Measurements from ENCODE around the gene SLC35A5. TPM values are rescaled to one million over a fixed set of nuclear protein-coding genes. Genes with fewer than 3 reads are reported as not detected.

The SLC35A5 gene
- total RNA-seq, 2 experiments from 2014 or later: 21.7 to 28.1 TPM

DNA sequence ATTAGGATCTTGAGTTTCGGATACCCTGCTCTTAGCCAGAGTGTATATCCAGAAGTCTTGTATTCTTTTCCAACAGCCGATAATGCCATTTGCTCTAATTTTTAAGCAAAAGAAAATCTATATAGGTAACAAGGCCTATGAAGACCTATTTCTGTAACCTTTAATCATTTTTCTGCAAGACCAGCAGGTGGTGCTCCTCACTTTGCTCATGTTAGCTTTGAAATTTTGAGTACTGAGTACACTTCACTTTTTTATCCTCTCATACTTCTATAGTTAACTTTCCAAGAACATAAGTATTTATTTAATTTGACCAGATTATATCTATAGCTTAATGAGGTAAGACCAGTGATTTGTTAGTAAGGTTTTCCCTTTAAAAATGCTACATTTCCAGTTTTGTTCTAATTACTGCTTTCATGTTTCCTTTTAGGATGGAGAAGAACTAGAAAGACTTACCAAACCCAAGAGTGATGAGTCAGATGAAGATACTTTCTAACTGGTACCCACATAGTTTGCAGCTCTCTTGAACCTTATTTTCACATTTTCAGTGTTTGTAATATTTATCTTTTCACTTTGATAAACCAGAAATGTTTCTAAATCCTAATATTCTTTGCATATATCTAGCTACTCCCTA, 20.5 kb downstream of the SLC35A5 start:
- H3K36me3 Mint-ChIP-seq (ENCODE audit: low read depth): peaks cover 37% of the 10 kb centered on the region
- no peak overlapping the region for H3K4me3 Mint-ChIP-seq
- no peaks in the 10 kb centered on the region for H3K27me3 Mint-ChIP-seq
- ChIA-PET CTCF (interaction anchor here (0.8 to 1.5 kb wide), 14 partner anchors 9 to 419 kb away, joined by 3 to 6 read pairs (median 4); no protein-coding TSS in a partner anchor), POLR2A (no interaction called here)
- H3K4me1 Mint-ChIP-seq: peaks cover 7% of the 10 kb centered on the region
- DNase-seq: peak; percentile 60
- H3K27ac Mint-ChIP-seq: no peak overlapping the region
- H3K9me3 Mint-ChIP-seq: no peaks in the 10 kb centered on the region

DNA sequence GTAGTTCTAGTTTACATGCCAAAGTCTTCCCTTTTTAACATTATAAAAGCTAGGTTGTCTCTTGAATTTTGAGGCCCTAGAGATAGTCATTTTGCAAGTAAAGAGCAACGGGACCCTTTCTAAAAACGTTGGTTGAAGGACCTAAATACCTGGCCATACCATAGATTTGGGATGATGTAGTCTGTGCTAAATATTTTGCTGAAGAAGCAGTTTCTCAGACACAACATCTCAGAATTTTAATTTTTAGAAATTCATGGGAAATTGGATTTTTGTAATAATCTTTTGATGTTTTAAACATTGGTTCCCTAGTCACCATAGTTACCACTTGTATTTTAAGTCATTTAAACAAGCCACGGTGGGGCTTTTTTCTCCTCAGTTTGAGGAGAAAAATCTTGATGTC, 21.3 kb downstream of the SLC35A5 start:
- ChIA-PET CTCF (interaction anchor here (1.0 to 1.5 kb wide), 8 partner anchors 9 to 418 kb away, joined by 3 to 5 read pairs (median 4); no protein-coding TSS in a partner anchor), POLR2A (no interaction called here)
- DNase-seq: no peak
- H3K9me3 Mint-ChIP-seq: no peaks in the 10 kb centered on the region
- peaks cover 13% of the 10 kb centered on the region for H3K4me1 Mint-ChIP-seq
- H3K27ac Mint-ChIP-seq: no peak overlapping the region
- H3K4me3 Mint-ChIP-seq: no peak overlapping the region
- H3K36me3 Mint-ChIP-seq (ENCODE audit: low read depth): peaks cover 42% of the 10 kb centered on the region
- no peaks in the 10 kb centered on the region for H3K27me3 Mint-ChIP-seq

DNA sequence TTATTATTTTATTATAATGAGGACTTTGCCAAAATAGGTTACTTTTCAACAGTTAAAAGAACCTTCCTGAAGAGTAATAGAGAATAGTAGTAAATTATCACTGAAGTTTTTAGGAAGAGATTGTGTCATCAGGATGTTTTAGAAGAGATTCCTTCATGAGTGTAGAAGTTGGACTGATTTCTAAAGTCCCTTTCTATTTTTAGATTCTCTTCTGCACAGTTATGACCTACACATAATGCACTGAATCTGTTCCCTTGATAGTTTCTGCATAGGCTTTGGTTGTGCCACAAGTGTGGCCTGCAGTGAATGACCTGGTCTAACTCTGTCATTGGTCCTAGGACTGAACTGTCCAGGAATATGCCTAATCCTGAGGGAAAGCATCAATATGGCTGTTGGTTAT, 23.9 kb downstream of the SLC35A5 start:
- POLR2A ChIA-PET: no interaction called here
- Mint-ChIP-seq H3K27me3 (no peaks in the 10 kb centered on the region), H3K4me3 (no peak overlapping the region), H3K27ac (no peak overlapping the region), H3K36me3 (ENCODE audit: low read depth) (peaks cover 58% of the 10 kb centered on the region), H3K9me3 (no peaks in the 10 kb centered on the region), H3K4me1 (peaks cover 13% of the 10 kb centered on the region)
- no peak for DNase-seq
- CTCF ChIA-PET: interaction anchor here (0.8 to 1.4 kb wide), 2 partner anchors 19 to 57 kb away, joined by 3 to 4 read pairs; no protein-coding TSS in a partner anchor

DNA sequence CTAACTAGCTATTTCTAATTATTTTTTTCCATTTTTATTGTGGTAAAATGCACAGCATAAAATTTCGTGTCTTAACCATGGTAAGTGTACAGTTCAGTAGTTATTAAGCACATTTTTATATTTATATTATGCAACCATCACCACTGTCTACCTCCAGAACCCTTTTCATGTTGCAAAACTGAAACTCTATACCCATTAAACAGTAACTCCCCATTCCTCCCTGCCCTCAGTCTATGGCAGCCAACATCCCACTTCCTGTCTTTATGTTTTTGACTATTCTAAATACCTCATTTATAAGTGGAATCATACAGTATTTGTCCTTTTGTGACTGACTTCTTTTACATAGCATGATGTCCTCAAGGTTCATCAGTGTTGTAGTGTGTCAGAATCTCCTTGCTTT, 25.5 kb downstream of the SLC35A5 start:
- H3K9me3 Mint-ChIP-seq: no peaks in the 10 kb centered on the region
- POLR2A ChIA-PET: no interaction called here
- H3K36me3 Mint-ChIP-seq (ENCODE audit: low read depth): peaks cover 58% of the 10 kb centered on the region
- H3K4me1 Mint-ChIP-seq: peaks cover 11% of the 10 kb centered on the region
- CTCF ChIA-PET: interaction anchor here (0.6 to 1.4 kb wide), 2 partner anchors 9 to 55 kb away, joined by 4 read pairs; no protein-coding TSS in a partner anchor
- no peaks in the 10 kb centered on the region for H3K27me3 Mint-ChIP-seq
- H3K4me3 Mint-ChIP-seq: no peak overlapping the region
- no peak for DNase-seq
- no peak overlapping the region for H3K27ac Mint-ChIP-seq

DNA sequence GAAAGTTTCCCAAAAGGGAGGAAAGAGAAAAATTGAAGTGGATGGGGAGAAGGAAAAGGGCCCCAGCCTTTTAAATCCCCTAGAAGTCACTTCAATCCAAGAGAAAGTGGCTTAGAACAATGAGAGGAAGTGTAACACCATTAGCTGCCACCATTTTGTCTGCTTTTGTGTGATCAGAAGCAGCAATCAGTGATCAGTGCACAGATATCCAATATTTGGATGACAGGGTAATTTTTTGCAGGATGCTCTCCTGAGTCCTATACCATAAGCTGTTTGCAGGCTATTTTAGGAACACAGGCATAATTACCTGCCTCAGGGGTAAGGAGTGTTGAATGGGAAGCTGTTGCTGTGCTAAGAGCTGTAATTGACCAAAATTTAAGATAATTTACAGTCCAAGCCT, 31.4 kb downstream of the SLC35A5 start:
- H3K27ac Mint-ChIP-seq: no peak overlapping the region
- no peak for DNase-seq
- no peaks in the 10 kb centered on the region for H3K9me3 Mint-ChIP-seq
- peaks cover 42% of the 10 kb centered on the region for H3K36me3 Mint-ChIP-seq (ENCODE audit: low read depth)
- ChIA-PET POLR2A (no interaction called here), CTCF (no interaction called here)
- H3K4me3 Mint-ChIP-seq: no peak overlapping the region
- no peaks in the 10 kb centered on the region for H3K27me3 Mint-ChIP-seq
- H3K4me1 Mint-ChIP-seq: peaks cover 1% of the 10 kb centered on the region

DNA sequence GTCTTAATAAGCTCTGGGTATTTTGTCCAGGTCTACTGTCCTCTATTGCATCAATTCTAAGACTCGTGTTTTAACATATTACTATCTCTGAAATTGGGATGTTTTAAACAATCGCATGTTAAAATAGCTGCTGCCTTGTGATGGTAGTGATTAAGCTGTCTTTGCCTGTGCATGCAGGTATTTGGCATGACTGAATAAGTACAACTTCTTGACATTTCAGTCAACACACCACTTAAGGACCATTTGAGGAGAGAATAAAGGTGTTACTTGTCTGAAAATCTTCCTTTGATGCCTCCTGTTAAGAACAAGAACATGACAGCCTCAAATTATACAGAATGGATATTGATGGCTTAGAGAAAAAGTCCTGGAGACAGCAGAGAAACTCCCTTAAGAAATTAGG, 33.0 kb downstream of the SLC35A5 start:
- POLR2A ChIA-PET: no interaction called here

DNA sequence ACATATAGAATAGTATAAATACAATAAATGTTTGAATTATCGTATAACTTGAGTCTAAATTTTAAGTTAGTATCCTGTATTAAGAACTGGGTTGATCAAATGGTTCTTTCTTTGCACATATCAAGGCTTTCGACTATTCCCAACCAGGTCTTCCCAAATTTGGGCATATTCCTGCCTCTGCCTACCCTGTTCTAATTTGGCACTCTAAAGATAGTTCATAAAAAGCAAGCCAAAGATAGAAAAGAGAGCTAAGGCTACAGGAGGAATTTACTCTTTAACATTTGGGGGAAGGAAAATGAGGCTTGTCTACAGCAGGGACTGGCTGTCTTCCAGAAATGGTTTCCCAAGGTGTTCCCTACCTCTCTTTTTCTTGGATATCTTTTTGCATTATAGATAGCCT, 36.1 kb downstream of the SLC35A5 start:
- Mint-ChIP-seq H3K27ac (no peak overlapping the region), H3K36me3 (ENCODE audit: low read depth) (peaks cover 17% of the 10 kb centered on the region), H3K4me3 (no peak overlapping the region), H3K27me3 (no peaks in the 10 kb centered on the region), H3K4me1 (peaks cover 12% of the 10 kb centered on the region), H3K9me3 (no peaks in the 10 kb centered on the region)
- POLR2A ChIA-PET: no interaction called here
- no peak for DNase-seq
- CTCF ChIA-PET: no interaction called here

More for the DNA sequence above, 33.0 kb downstream of the SLC35A5 start:
- CTCF ChIA-PET: no interaction called here
- Mint-ChIP-seq H3K36me3 (ENCODE audit: low read depth) (peaks cover 31% of the 10 kb centered on the region), H3K9me3 (no peaks in the 10 kb centered on the region), H3K4me3 (no peak overlapping the region), H3K27me3 (no peaks in the 10 kb centered on the region), H3K4me1 (peaks cover 1% of the 10 kb centered on the region), H3K27ac (no peak overlapping the region)
- no peak for DNase-seq

DNA sequence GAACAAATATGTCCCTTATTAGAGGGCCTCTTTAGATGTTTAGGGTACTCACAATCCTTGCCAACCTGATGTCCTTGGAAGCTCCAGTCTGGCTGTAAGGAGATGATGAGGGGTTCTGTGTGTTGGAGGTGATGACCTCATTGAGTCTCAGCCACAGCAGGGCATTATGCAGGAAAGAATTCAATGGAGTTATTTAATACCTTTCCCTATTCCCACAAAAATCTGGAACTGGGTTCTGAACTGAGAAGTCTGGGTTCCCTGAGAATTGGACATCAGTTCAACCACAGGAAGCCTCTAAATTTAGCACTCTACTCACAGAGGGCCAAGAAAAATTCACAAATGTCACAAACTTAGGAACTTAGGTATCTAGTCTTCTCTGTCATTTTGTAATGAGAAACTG, 36.9 kb downstream of the SLC35A5 start:
- POLR2A ChIA-PET: no interaction called here
- no peak overlapping the region for H3K27ac Mint-ChIP-seq
- no peak for DNase-seq
- peaks cover 14% of the 10 kb centered on the region for H3K4me1 Mint-ChIP-seq
- H3K4me3 Mint-ChIP-seq: no peak overlapping the region
- CTCF ChIA-PET: interaction anchor here (1.2 kb wide), 1 partner anchor 44 kb away, joined by 3 read pairs; no protein-coding TSS in a partner anchor
- no peaks in the 10 kb centered on the region for H3K9me3 Mint-ChIP-seq
- peaks cover 11% of the 10 kb centered on the region for H3K36me3 Mint-ChIP-seq (ENCODE audit: low read depth)
- H3K27me3 Mint-ChIP-seq: no peaks in the 10 kb centered on the region

DNA sequence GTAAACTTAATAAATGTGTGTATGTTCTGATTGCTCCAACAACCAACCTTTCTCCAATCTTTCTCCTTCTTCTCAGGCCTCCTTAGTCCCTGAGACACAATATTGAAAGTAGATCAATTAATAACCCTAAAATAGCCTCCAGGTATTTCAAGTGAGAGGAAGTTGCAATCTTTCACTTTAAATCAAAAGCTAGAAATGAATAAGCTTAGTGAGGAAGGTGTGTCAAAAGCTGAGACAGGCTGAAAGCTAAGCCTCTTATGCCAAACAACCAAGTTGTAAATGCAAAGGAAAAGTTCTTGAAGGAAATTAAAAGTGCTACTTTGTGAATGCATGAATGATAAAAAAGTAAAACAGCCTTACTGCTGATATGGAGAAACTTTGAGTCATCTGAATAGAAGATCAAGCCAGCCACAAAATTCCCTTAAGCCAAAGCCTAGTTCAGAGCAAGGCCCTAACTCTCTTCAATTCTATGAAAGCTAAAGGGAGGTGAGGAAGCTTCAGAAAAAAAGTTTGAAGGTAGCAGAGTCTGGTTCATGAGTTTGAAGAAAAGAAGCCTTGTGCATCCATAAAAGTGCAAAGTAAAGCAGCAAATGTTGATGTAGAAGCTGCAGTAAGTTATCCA, 40.5 kb downstream of the SLC35A5 start:
- no peak overlapping the region for H3K27ac Mint-ChIP-seq

DNA sequence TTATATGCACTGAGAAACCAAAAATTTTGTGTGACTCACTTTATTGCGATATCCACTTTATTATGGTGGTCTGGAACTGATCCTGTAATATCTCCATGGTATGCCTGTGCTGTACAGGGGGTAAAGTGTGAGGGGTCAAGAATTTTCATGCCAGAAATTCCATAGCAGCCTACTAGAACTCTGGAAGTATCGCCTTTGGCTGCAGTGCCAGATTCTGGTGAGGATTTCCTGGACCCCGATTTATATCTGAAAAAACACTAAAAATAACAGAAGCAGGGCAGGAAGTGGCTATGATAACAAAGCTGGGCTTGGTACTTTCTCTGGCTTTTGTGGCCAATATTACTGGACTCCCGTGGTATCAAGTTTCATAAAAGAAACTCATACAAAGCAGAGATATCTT, 42.7 kb downstream of the SLC35A5 start:
- peaks cover 16% of the 10 kb centered on the region for H3K27me3 Mint-ChIP-seq

More for the DNA sequence above, 40.5 kb downstream of the SLC35A5 start:
- H3K9me3 Mint-ChIP-seq: no peaks in the 10 kb centered on the region
- H3K27me3 Mint-ChIP-seq: peaks cover 7% of the 10 kb centered on the region
- peaks cover 26% of the 10 kb centered on the region for H3K4me1 Mint-ChIP-seq
- no peak for DNase-seq
- ChIA-PET CTCF (interaction anchor here (0.7 to 1.3 kb wide), 4 partner anchors 10 to 1189 kb away, joined by 3 read pairs; no protein-coding TSS in a partner anchor), POLR2A (interaction anchor here (0.6 kb wide), 1 partner anchor 106 kb away, joined by 4 read pairs; no protein-coding TSS in a partner anchor)
- H3K4me3 Mint-ChIP-seq: no peak overlapping the region
- peaks cover 4% of the 10 kb centered on the region for H3K36me3 Mint-ChIP-seq (ENCODE audit: low read depth)

DNA sequence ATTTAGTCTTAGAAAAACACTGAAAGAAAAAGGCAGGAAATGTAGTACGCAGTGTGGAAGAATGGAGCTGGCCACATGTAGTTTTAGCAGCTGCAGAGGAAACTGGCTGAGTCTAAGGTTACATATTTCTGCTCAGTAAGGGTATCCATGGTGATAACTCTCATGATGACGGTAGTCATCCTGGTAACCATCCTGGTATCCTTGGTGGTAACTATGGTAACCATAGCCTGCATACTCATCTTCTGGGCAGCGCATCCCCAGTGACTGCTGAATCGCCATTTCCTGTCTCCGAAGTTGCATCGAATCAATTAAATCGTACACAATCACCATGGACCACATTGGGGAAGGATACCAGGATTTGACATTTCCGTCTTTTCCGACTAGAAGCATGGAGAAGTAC, 43.4 kb downstream of the SLC35A5 start:
- ChIA-PET CTCF (interaction anchor here (0.5 to 1.0 kb wide), 2 partner anchors 19 to 697 kb away, joined by 3 read pairs; no protein-coding TSS in a partner anchor), POLR2A (no interaction called here)
- DNase-seq: no peak
- no peaks in the 10 kb centered on the region for H3K9me3 Mint-ChIP-seq
- no peak overlapping the region for H3K27ac Mint-ChIP-seq
- peaks cover 18% of the 10 kb centered on the region for H3K27me3 Mint-ChIP-seq
- H3K36me3 Mint-ChIP-seq (ENCODE audit: low read depth): no peaks in the 10 kb centered on the region
- H3K4me1 Mint-ChIP-seq: peaks cover 26% of the 10 kb centered on the region
- no peak overlapping the region for H3K4me3 Mint-ChIP-seq

More for the DNA sequence above, 42.7 kb downstream of the SLC35A5 start:
- Mint-ChIP-seq H3K36me3 (ENCODE audit: low read depth) (no peaks in the 10 kb centered on the region), H3K9me3 (no peaks in the 10 kb centered on the region), H3K27ac (no peak overlapping the region), H3K4me1 (peaks cover 26% of the 10 kb centered on the region), H3K4me3 (no peak overlapping the region)
- no peak for DNase-seq
- POLR2A ChIA-PET: no interaction called here
- CTCF ChIA-PET: interaction anchor here (0.5 to 1.0 kb wide), 2 partner anchors 18 to 698 kb away, joined by 3 read pairs; no protein-coding TSS in a partner anchor

DNA sequence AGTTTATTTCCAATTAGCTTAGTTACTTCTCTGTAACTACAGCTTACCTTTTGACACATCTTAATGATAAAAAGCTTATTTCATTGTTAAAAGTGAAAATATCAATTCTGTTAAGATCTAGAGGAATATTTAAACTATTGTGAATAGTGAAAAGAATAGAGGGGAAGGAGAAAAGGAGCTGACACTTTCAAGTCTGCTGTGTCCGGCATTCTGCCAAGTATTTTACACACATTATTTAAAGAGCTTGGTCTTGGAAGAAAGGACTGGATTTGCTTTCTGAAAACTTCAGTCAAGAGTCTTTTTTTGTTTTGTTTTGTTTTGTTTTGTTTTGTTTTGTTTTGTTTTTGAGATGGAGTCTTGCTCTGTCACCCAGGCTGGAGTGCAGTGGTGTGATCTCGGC, 44.3 kb downstream of the SLC35A5 start:
- no peak overlapping the region for H3K27ac Mint-ChIP-seq
- no peak for DNase-seq
- H3K27me3 Mint-ChIP-seq: peaks cover 19% of the 10 kb centered on the region
- CTCF ChIA-PET: no interaction called here
- H3K4me3 Mint-ChIP-seq: no peak overlapping the region
- no peaks in the 10 kb centered on the region for H3K36me3 Mint-ChIP-seq (ENCODE audit: low read depth)
- H3K9me3 Mint-ChIP-seq: no peaks in the 10 kb centered on the region
- H3K4me1 Mint-ChIP-seq: peaks cover 26% of the 10 kb centered on the region
- POLR2A ChIA-PET: no interaction called here

DNA sequence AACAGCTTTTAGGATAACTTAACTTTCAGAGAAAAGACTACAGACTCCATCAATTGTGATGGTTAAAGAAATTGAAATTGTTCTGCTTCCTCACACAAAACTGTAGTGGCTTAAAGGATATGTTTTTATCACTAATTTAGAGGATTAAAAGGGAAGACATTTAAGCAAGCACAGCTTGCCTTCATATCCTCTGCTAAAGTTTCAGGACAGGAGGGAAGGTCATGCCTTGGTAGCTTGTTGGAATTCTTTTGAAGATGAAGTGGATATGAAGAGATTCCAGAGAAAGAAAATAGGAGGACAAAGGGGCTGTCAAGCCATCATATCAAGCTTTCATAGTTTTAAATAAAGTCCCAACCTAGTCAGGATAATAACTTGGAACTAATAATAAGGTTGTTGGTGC, 46.0 kb downstream of the SLC35A5 start:
- H3K9me3 Mint-ChIP-seq: no peaks in the 10 kb centered on the region
- no peak for DNase-seq
- H3K36me3 Mint-ChIP-seq (ENCODE audit: low read depth): no peaks in the 10 kb centered on the region
- peaks cover 14% of the 10 kb centered on the region for H3K4me1 Mint-ChIP-seq
- H3K4me3 Mint-ChIP-seq: no peak overlapping the region
- ChIA-PET CTCF (interaction anchor here (1.0 to 1.3 kb wide), 3 partner anchors 26 to 35 kb away, joined by 3 read pairs; no protein-coding TSS in a partner anchor), POLR2A (no interaction called here)
- peaks cover 21% of the 10 kb centered on the region for H3K27me3 Mint-ChIP-seq
- H3K27ac Mint-ChIP-seq: no peak overlapping the region
